IMR-90 (cell line): ENCODE measurements around the gene FKBP11. TPM values are rescaled to one million over a fixed set of nuclear protein-coding genes. Genes with fewer than 3 reads are reported as not detected.

Experiments
- ATAC-seq: fragments of 200-7000 bp; cut with Tn5 transposase; 2 replicates; pipeline ENCODE4 v1.9.1; 2020; ENCODE audit warnings: low read depth, mild to moderate bottlenecking, moderate library complexity
- BruUV-seq: library from RNA; stranded (reverse); fragments of 400-500 nt; replicated peaks from 2 replicates; lab custom pipeline; 2021; lab: Mats Ljungman, UMichigan
- CTCF ChIA-PET: fragments of 300-600 bp; formaldehyde crosslinking; extraction: SDS; loops from one replicate; lab custom pipeline; 2021; ENCODE audit warnings: antibody characterized with exemption; lab: Yijun Ruan, JAX
- POLR2A ChIA-PET: fragments of 300-600 bp; sonication (Branson Sonifier 250); formaldehyde crosslinking; loops from one replicate; lab custom pipeline; 2022; ENCODE audit warnings: antibody characterized with exemption; ENCODE audit not compliant: unreplicated experiment; lab: Charles Lee
- DNase-seq: peaks from one replicate; pipeline ENCODE4 v3.0.0; 2013
- H2AFZ ChIP-seq: replicated peaks from 2 replicates; pipeline ENCODE3; 2013; ENCODE audit warnings: low read length, mild to moderate bottlenecking; ENCODE audit not compliant: poor library complexity
- H2AK5ac ChIP-seq: 2 replicates; pipeline ENCODE4 v1.6.1; 2013; ENCODE audit warnings: low read depth, low read length, inconsistent platforms
- H2AK9ac ChIP-seq: replicated peaks from 2 replicates; pipeline ENCODE3; 2013; ENCODE audit warnings: mild to moderate bottlenecking, low read depth, low read length, moderate library complexity; ENCODE audit not compliant: poor library complexity
- H2BK120ac ChIP-seq: 2 replicates; pipeline ENCODE4 v1.6.1; 2013; ENCODE audit warnings: low read depth, low read length, inconsistent platforms
- H2BK15ac ChIP-seq: 3 replicates; pipeline ENCODE4 v1.6.1; 2013; ENCODE audit warnings: low read depth, low read length, inconsistent platforms
- H2BK20ac ChIP-seq: 2 replicates; pipeline ENCODE4 v1.6.1; 2013; ENCODE audit warnings: low read depth, mild to moderate bottlenecking, inconsistent platforms, low read length, moderate library complexity
- H2BK5ac ChIP-seq: 2 replicates; pipeline ENCODE4 v1.6.1; 2013; ENCODE audit warnings: mild to moderate bottlenecking, low read depth, low read length, inconsistent platforms; ENCODE audit not compliant: poor library complexity, severe bottlenecking
- H3K14ac ChIP-seq: replicated peaks from 2 replicates; pipeline ENCODE4 v1.6.1; 2013; ENCODE audit warnings: low read depth, low read length, inconsistent platforms
- H3K18ac ChIP-seq: 2 replicates; pipeline ENCODE4 v1.6.1; 2013; ENCODE audit warnings: low read depth, low read length, control low read depth
- H3K23ac ChIP-seq: 2 replicates; pipeline ENCODE4 v1.6.1; 2013; ENCODE audit warnings: low read depth, low read length, inconsistent platforms
- H3K27ac ChIP-seq: 2 replicates; pipeline ENCODE4 v1.5.1; 2013; ENCODE audit warnings: mild to moderate bottlenecking, control low read depth, low read length; ENCODE audit not compliant: insufficient read depth
- H3K27me3 ChIP-seq: 2 replicates; pipeline ENCODE4 v1.6.1; 2013; ENCODE audit warnings: low read length; ENCODE audit not compliant: control insufficient read depth, insufficient read depth
- H3K36me3 ChIP-seq: 2 replicates; pipeline ENCODE4 v1.6.1; 2013; ENCODE audit warnings: low read length, mixed read lengths; ENCODE audit not compliant: control insufficient read depth, insufficient read depth
- H3K4ac ChIP-seq: 2 replicates; pipeline ENCODE4 v1.6.1; 2013; ENCODE audit warnings: low read depth, low read length, inconsistent platforms
- H3K4me1 ChIP-seq: 2 replicates; pipeline ENCODE4 v1.6.1; 2013; ENCODE audit warnings: low read length, mixed read lengths; ENCODE audit not compliant: control insufficient read depth, insufficient read depth
- H3K4me2 ChIP-seq: 2 replicates; pipeline ENCODE4 v1.6.1; 2013; ENCODE audit warnings: low read depth, mild to moderate bottlenecking, control low read depth, low read length, moderate library complexity
- H3K4me3 ChIP-seq: 2 replicates; pipeline ENCODE4 v1.5.1; 2013; ENCODE audit warnings: low read depth, mild to moderate bottlenecking, control low read depth, low read length, moderate library complexity; ENCODE audit not compliant: insufficient read depth
- H3K56ac ChIP-seq: 2 replicates; pipeline ENCODE4 v1.6.1; 2013; ENCODE audit warnings: low read length, inconsistent platforms; ENCODE audit not compliant: insufficient read depth; ENCODE audit errors: extremely low read depth
- H3K79me1 ChIP-seq, 2 experiments: 2 replicates each; pipeline ENCODE4 v1.6.1; 2013; ENCODE audit warnings: low read length in 2 of 2, inconsistent platforms in 1 of 2, low read depth in 1 of 2
- H3K9ac ChIP-seq: 2 replicates; pipeline ENCODE4 v1.6.1; 2013; ENCODE audit warnings: low read depth, low read length, control low read depth
- H3K9me1 ChIP-seq: 2 replicates; pipeline ENCODE4 v1.6.1; 2013; ENCODE audit warnings: low read length, inconsistent platforms; ENCODE audit not compliant: insufficient read depth
- H3K9me3 ChIP-seq: 2 replicates; pipeline ENCODE4 v1.6.1; 2013; ENCODE audit warnings: low read length; ENCODE audit not compliant: control insufficient read depth, insufficient read depth
- H4K20me1 ChIP-seq: 2 replicates; pipeline ENCODE4 v1.6.1; 2013; ENCODE audit warnings: low read length, inconsistent platforms; ENCODE audit not compliant: insufficient read depth
- H4K5ac ChIP-seq: 2 replicates; pipeline ENCODE4 v1.6.1; 2013; ENCODE audit warnings: mild to moderate bottlenecking, low read depth, low read length, control low read depth
- H4K8ac ChIP-seq, 2 experiments: 2 replicates each; pipeline ENCODE4 v1.6.1; 2013; ENCODE audit warnings: low read depth in 2 of 2, low read length in 2 of 2, control low read depth in 1 of 2, inconsistent platforms in 1 of 2
- H4K91ac ChIP-seq: 2 replicates; pipeline ENCODE4 v1.6.1; 2013; ENCODE audit warnings: low read depth, low read length, inconsistent platforms; ENCODE audit not compliant: insufficient read depth
- CHD1 ChIP-seq: IDR thresholded peaks from 2 replicates; pipeline ENCODE4 v1.6.1; 2012; ENCODE audit warnings: low read depth, low read length, improper control_type of control experiment
- FOS ChIP-seq: fragments of 150-350 bp; IDR thresholded peaks from 2 replicates; pipeline ENCODE4 v1.6.1; 2016; ENCODE audit warnings: low read depth, low read length
- NFE2L2 ChIP-seq: fragments of 150-350 bp; IDR thresholded peaks from 2 replicates; pipeline ENCODE4 v1.6.1; 2016; ENCODE audit warnings: low read depth, mild to moderate bottlenecking, low read length
- RCOR1 ChIP-seq: IDR thresholded peaks from 2 replicates; pipeline ENCODE4 v1.6.1; 2012; ENCODE audit warnings: mild to moderate bottlenecking, low read length, improper control_type of control experiment; ENCODE audit not compliant: insufficient replicate concordance
- WGBS, 2 experiments: methylation state at CpG; one replicate each; pipeline versions ENCODE4 v1.1.5 to v1.1.7; 2013; ENCODE audit warnings: missing lambda C conversion rate in 2 of 2; ENCODE audit not compliant: insufficient read length in 1 of 2; ENCODE audit errors: extremely low coverage in 2 of 2; 5-methylcytosine and 5-hydroxymethylcytosine counted together
- dilution Hi-C: fragments of 300-500 bp; cut with HindIII; formaldehyde crosslinking; loops from one replicate; pipeline ENCODE4 v1.14.3; 2018; ENCODE audit warnings: low sequenced_read_pairs; ENCODE audit not compliant: unreplicated experiment
- in situ Hi-C: fragments of 300-500 bp; cut with MboI; formaldehyde crosslinking; loops from 3 replicates; pipeline ENCODE4 v1.14.3; 2019; ENCODE audit warnings: low sequenced_read_pairs, inconsistent platforms, mixed read lengths
- intact Hi-C: fragments of 100-400 bp; cut with micrococcal nuclease; formaldehyde crosslinking; loops from 2 replicates; pipeline ENCODE4 v1.10.0; 2022
- polyA plus RNA-seq, 3 experiments: library from polyadenylated mRNA; depleted of rRNA; stranded (reverse); fragments of >200 nt; gene quantifications; 2 replicates each; pipeline ENCODE4 v1.2.3, GENCODE V29; 2012; ENCODE audit warnings: low replicate concordance in 1 of 3
- total RNA-seq: library from RNA; depleted of rRNA; stranded (reverse); fragments of >200 nt; gene quantifications from 2 replicates; pipeline ENCODE4 v1.2.3, GENCODE V29; 2012

Gene FKBP11
- total and polyA plus RNA-seq, 2 of the 4 experiments (the other 2 are of a cell fraction) = 5.0 to 40.0 TPM

DNA sequence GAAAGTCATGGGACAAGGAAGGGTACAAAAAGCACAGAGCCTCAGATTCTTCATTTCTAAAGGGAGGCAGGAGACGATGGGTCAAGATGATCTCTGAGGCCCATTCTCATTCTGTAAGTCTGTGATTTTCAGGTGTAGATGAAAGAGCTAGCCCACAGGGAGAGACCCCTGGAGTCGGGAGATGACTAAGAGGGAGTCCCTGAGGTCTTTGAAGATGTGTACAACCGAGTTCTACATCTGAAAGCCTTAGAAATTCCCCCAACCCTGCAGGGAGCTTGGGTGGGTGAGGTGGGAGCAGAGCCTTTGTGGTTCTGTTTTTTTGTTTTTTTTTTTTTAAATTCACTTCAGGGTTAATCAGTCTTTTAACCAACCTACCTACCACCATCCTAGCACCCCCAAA lies 43.2 kb upstream of the FKBP11 start:
- no peak overlapping the region for H3K56ac ChIP-seq
- in situ Hi-C loops = no loop called here
- POLR2A ChIA-PET = no interaction called here

More for the DNA sequence above, 43.2 kb upstream of the FKBP11 start:
- H4K5ac ChIP-seq = no peak overlapping the region
- CTCF ChIA-PET = interaction anchor here (1.3 to 2.7 kb wide), 2 partner anchors 9 to 20 kb away, joined by 3 to 7 read pairs; partner anchors contain the start of gene WNT1
- H3K14ac ChIP-seq = no peak overlapping the region
- no peak overlapping the region for H3K18ac ChIP-seq
- no peak overlapping the region for H2BK15ac ChIP-seq
- no peak overlapping the region for H3K4me3 ChIP-seq
- H2BK20ac ChIP-seq = no peak overlapping the region
- no CpG with 5 or more reads among the region's 3 CpGs for WGBS, 2 experiments
- H2AFZ ChIP-seq = no peak overlapping the region
- H3K79me1 ChIP-seq = no peaks in the 10 kb centered on the region
- H3K27me3 ChIP-seq = peaks cover 80% of the 10 kb centered on the region
- H4K8ac ChIP-seq = no peak overlapping the region
- no TSS peak for BruUV-seq
- H3K4me1 ChIP-seq = peaks cover 11% of the 10 kb centered on the region
- DNase-seq (no peak), ATAC-seq (no peak)
- TF ChIP-seq CHD1 (no peak), NFE2L2 (no peak), RCOR1 (no peak), FOS (no peak)
- no peaks in the 10 kb centered on the region; the same call in 1 of the 2 replicates for H4K20me1 ChIP-seq
- intact Hi-C loops (no loop called here), dilution Hi-C loops (no loop called here)
- no peak overlapping the region for H2AK9ac ChIP-seq
- no peaks in the 10 kb centered on the region for H3K9me3 ChIP-seq
- H2BK5ac ChIP-seq = no peak overlapping the region
- no peak overlapping the region for H3K4me2 ChIP-seq
- H3K4ac ChIP-seq = no peak overlapping the region
- no peak overlapping the region for H3K23ac ChIP-seq
- no peaks in the 10 kb centered on the region for H3K36me3 ChIP-seq
- H3K27ac ChIP-seq = no peak overlapping the region
- 0 out of 2 replicates have a peak, but pooled peaks cover 4% of the 10 kb centered on the region for H3K9me1 ChIP-seq
- H2AK5ac ChIP-seq = no peak overlapping the region
- no peak overlapping the region for H4K91ac ChIP-seq
- no peak overlapping the region for H2BK120ac ChIP-seq
- no peak overlapping the region for H3K9ac ChIP-seq
